ENCODE measurements around the gene KIAA0232.
"Not testable (repeated sequence)": the region's sequence is repeated elsewhere in the genome, so short reads cannot be mapped to it uniquely, and the experiment has no call there.

The KIAA0232 gene

DNA sequence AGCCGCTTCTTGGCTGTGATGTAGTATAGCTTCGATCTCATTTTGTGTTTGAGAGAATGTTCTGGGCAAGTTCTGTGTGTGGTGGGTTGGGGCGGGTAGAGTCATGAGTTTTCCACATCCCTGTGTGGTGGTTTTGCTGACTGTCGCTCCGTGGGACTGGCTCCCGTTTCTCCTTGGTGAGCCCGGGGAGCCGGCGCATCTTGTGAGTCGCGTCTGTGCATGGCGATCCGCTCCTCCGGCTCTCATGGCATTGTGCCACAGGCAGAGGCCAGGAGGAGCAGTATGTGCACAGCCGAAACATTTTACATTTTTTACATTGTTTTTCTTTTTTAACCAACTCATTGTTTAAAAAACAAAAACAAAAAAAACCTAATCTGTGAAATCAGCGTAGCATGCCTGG, 99.4 kb downstream of the KIAA0232 start:
- no peak for DNase-seq (ENCODE audit: low read depth in 2 of 2)

DNA sequence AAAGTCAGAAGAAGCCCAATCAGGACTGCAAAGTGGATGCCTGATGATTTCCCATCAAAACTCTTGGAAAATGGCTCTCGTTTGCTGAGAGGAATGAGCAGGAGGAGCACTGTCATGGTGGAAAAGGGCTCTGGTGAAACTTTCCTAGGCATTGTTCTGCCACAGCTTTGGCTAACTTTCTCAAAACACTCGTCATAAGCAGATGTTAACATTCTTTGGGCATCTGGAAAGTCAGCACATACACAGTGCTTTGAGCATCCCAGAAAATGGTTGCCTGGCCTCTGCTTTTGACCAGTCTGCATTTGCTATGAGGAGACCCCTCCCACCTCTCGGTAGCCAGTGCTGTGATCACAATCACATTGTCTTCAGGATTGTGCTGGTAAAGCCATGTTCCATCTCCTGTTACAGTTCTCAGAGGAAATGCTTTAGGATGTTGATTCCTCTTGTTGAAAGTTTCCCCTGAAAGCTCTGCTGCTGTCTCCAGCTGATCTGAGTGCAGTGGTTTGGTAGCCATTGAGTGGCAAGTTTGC, 101.9 kb downstream of the KIAA0232 start:
- no peak for DNase-seq (ENCODE audit: low read depth in 2 of 2)

DNA sequence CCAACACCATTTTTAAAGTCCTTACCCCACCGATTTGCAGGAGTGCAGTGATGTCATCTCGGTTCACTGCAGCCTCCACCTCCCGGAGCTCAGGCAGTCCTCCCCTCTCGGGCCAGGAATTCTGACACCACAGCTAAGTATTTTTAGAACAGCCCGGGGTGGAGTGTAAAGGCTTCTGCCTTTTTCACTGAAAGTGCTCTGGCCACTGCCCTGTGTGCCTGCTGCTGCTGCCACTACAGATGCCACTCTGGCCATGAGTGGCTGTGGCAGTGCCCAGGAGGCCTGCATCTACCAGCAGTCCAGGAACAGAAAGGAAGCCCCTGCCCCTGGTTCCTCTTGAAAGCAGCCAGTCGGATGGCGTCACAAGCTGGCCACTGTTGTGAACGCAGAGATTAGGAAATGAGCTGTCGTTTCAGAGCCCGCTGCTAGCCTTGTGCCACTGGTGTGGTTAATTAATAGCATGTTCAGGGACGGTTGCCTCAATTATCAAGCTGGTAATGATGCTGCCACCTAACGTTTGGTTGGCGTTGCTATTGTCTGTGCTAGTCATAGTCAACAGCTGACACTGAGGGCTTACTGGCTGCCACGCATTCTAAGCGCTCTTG, 103.5 kb downstream of the KIAA0232 start:
- no peak for DNase-seq (ENCODE audit: low read depth in 2 of 2)

DNA sequence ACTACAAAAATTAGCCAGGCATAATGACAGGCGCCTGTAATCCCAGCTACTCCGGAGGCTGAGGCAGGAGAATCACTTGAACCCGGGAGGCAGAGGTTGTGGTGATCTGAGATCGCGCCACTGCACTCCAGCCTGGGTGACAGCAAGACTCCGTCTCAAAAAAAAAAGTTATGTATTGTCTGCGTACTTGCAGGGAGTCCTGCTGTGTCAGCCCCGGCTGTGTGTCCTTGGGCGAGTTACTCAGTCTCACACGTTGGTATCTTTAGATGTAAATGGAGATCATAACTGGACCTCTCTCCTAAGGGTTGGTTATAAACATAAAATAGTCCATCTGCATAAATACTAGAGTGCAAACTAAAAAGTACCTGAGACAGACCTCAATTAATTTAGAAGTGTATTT, 104.4 kb downstream of the KIAA0232 start:
- no peak for DNase-seq (ENCODE audit: low read depth in 2 of 2)

DNA sequence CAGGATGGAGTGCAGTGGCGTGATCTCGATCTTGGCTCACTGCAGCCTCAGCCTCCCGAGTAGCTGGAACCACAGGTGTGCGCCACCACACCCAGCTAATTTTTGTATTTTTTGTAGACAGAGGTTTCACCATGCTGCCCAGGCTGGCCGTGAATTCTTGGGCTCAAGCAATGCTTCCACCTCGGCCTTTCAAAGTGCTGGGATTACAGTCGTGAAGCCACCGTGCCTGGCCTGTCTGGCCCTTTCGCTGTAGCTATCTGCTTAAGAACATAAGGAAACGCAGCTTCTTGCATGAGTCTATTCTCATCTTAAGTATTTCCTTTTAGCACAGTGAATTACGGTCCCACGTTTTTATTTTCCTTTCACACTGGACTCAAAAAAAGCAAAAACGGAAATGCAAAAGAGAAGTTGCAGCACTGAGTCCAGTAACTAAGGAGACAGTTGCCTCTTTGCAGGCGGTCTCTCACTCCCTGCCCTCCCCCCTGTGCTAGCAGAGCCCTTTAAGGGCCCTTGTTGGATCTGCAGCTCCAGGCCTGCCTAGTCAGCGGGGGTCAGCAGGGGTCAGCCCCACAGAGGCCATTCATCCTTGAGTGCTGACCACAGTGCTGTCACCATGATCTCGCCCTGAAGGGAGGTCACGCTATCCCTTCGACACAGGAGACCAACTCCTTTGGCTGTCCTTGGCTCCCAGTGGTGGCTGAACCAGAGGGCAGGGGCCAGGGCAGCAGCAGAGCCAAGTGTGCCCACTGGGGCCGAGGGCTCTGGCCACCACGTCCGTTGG, 105.3 kb downstream of the KIAA0232 start:
- no peak for DNase-seq (ENCODE audit: low read depth in 2 of 2)

DNA sequence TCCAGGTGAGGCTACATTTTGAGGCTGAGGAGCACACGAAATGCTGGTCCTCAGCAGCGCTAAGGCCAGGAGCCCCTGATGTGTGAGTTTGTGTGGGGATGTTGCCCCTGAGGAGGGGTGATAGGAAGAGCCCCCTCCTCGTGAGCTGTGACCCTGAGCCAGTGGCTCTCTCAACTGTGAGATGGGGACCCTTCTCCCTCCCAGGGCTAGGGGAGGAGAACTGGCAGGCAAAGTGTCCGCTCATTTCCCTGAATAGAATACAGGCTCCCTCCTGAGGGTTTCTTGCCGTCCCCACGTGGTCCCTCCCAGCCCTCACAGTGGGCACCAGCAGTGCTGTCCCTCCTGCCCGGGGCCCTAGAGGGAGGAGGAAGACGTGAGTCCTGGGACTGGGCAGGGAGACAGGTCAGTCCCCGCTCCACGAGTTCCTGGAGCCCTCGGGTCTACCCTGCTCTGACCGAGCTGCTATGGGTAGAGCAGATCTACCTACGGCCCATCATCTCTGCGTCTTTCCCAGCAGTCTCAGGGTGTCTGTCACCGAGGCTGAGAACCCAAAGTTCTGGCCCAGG, 106.1 kb downstream of the KIAA0232 start:
- DNase-seq (ENCODE audit: low read depth in 2 of 2) = no peak

DNA sequence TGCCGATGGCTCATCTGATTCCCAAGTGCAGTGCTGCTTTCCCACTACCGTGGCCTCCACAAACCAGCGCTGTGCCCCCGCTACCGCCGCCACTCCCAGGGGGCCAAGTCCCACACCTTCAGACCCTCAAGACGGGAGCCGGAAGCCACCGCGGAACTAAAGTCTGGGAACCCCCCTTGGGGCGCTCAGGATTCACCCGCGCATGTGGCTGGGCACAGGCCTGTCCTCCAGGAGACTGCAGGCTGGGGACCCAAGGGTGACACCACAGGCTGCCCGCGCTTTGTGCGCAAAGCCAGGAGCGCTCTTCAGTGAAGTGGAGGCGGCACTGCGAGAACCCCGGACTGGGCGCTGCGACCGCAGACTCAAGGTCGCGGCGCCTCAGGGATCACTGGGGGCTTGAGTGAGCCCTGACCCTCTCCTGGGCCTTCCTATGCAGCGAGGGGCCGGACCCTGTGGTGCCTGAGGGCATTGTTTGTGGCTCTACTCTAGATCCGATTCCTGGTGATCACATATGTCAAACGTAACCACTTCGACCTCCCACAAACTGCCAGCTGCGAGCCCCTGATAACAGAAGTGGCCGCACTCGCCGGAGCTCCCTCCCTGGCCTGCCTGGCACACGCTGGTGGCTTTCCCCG, 106.7 kb downstream of the KIAA0232 start:
- DNase-seq (ENCODE audit: low read depth in 2 of 2) = no peak

DNA sequence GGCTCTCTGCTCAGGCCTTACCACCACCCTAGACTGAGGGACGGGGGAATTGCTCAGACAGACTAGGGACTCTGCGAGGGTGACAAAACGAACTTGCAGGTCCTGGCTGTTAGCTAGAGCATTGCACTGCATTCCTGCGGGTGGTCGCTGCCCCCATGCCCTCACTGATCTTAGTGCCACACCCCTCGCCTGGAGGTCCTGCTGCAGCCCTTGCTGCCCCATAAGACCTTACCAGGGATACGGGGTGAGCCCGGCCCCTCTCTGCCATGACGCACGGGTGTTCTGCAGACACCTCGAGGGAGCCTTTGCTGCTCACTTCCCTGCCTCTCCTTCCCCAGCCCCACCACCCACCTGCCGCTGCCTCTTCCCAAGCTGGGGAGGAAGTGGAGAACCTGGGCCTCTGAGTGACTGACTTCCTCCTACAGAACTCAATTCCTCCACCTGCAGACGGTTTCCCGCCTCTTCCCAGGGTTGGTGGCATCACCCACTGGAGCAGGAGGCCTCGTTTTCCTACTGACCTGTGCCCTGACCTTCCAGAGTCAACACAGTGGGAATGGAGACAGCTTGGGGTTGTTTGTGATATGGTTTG, 107.3 kb downstream of the KIAA0232 start:
- DNase-seq (ENCODE audit: low read depth in 2 of 2) = no peak

DNA sequence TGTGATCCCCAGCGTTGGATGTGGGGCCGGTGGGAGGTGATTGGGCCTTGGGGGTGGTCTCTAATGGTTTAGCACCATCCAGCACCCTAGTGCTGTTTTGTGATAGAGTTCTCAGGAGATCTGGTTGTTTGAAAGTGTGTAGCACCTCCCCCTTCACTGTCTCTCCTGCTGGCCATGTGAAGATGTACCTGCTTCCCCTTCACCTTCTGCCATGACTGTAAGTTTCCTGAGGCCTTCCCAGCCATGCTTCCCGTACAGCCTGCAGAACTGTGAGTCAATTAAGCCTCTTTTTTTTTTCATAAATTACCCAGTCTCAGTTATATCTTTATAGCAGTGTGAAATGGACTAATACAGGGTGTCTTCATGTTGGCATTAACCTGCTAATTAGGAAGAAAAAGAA, 107.8 kb downstream of the KIAA0232 start:
- no peak for DNase-seq (ENCODE audit: low read depth in 2 of 2)

DNA sequence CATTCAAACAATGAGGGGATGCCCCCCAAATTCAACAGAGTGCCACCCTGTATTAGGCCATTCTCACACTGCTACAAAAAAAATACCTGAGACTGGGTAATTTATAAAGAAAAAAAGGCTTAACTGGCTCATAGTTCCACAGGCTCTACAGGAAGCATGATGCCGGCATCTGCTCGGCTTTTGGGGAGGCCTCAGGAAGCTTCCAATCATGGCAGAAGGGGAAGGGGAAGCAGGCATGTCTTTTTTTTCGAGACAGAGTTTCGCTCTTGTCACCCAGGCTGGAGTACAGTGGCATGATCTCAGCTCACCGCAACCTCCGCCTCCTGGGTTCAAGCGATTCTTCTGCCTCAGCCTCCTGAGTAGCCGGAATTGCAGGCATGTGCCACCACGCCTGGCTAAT, 108.4 kb downstream of the KIAA0232 start:
- DNase-seq (ENCODE audit: low read depth in 2 of 2) = not testable (repeated sequence)

DNA sequence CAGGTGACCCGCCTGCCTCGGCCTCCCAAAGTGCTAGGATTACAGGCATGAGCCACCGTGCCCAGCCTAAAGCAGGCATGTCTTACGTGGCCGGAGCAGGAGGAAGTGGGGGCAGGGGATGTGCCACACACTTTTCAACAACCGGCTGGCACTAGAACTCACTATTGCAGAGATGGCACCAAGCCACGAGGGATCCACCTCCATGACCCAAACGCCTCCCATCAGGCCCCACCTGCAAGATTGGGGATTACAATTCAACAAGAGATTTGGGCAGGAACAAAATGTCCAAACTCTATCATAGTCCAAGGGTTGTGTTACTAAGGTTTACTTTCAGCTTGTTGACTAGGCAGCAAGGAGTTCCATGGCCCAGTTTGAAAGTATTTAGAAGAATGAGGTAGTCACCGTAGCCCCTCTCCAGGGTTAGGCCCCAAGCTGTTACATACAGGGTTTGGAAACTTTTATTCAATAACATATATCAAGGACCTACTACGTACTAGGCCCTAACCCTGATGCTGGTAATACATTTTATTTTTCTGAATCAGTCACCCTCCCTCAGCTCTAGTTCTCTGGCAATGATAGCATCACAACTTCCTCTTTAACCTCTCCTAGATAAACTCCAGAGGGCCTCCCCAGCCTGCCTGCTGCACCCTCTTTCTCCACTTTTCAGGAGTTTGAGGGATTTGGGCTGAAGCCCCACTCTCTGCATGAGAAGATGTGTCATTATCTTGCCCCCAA, 109.1 kb downstream of the KIAA0232 start:
- DNase-seq (ENCODE audit: low read depth in 2 of 2) = no peak

DNA sequence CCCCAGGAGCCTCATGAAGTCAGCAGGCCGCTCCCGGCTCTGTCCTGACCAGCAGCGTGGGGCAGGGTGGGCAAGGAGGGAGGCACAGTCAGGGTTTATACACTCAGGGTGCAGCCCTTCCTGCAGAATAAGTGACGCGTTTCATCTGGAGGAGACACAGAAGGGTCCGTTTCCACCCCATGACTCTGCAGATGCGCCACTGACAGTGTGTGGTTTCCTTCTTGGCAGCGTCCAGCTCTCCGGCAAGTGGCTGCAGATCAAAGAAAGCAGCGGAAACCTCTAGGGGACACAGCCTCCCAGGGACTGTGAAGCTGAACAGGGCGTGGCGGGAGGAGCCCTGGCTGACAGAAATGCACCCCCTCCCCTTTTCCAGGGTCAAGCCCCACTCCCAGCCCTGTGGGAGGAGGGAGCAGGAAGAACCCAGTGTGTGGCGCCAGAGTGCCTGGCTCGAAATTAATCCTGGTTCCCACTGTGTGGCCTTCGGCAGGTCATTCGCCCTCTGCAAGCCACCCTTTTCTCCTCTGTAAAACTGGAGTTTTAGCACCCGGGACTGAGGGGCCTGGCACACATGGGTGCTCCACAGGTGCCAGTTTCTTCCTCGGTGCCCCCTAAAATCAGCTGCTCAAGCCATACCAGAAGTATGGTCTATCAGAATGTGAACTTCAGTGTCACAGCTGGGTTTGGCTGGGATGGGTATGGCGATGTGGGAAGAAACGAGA, 109.8 kb downstream of the KIAA0232 start:
- no peak for DNase-seq (ENCODE audit: low read depth in 2 of 2)

DNA sequence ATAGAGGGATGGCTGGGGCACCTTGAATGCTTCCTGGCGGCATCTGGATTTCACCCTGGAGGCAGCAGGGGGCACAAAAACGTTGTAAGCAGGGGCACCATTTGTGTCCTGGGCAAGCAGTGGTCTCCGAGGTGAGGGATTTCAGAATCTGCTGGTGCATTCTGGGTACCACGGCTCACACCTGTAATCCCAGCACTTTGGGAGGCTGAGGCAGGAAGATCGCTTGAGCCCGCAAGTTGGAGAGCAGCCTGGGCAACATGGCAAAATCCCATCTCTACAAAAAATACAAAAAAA, 110.3 kb downstream of the KIAA0232 start:
- DNase-seq (ENCODE audit: low read depth in 2 of 2) = no peak

DNA sequence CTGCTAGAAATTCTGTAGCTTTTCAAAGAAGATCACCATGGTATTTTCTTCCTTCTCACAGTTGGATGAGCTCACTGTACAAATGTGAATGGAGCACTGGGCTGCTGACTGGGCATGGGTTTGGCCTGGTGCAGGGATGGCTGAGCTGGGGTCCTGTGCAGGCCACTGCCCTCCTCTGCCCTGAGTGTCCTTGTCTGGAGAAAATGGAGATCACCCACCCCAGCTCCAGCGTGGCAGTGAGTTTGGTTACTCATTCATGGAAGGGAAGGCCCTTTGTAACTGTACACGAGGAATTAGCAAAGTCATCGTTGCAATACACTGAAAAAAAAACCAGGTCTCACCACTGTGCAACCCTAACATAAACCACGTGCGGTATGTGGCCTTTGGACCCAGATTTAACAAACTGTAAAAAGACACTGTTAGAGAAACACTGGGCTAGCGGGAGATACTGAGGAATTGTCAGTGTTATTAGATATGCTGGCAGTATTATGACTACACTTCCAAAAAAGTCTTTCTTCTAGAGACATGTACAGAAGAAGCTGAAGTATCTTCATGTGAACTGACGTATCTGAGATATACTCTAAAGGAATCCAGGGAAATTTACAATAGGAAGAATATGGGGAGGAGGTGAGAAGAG, 111.0 kb downstream of the KIAA0232 start:
- DNase-seq (ENCODE audit: low read depth in 2 of 2) = no peak

DNA sequence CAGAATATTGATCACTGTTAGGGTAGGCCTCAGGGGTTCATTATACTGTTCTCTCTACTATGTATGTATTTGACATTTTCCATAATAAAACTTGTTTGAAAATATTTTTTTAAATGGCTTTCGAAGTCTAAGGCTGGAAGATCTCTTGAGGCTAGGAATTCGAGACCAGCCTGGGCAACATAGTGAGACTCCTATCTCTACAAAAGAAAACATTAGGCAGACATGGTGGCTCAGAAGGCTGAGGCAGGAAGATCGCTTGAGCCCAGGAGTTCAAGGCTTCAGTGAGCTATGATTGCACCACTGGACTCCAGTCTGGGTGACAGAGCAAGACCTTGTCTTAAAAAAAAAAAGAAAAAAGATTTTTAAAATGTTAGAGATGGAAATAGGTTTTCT, 111.6 kb downstream of the KIAA0232 start:
- no peak for DNase-seq (ENCODE audit: low read depth in 2 of 2)

DNA sequence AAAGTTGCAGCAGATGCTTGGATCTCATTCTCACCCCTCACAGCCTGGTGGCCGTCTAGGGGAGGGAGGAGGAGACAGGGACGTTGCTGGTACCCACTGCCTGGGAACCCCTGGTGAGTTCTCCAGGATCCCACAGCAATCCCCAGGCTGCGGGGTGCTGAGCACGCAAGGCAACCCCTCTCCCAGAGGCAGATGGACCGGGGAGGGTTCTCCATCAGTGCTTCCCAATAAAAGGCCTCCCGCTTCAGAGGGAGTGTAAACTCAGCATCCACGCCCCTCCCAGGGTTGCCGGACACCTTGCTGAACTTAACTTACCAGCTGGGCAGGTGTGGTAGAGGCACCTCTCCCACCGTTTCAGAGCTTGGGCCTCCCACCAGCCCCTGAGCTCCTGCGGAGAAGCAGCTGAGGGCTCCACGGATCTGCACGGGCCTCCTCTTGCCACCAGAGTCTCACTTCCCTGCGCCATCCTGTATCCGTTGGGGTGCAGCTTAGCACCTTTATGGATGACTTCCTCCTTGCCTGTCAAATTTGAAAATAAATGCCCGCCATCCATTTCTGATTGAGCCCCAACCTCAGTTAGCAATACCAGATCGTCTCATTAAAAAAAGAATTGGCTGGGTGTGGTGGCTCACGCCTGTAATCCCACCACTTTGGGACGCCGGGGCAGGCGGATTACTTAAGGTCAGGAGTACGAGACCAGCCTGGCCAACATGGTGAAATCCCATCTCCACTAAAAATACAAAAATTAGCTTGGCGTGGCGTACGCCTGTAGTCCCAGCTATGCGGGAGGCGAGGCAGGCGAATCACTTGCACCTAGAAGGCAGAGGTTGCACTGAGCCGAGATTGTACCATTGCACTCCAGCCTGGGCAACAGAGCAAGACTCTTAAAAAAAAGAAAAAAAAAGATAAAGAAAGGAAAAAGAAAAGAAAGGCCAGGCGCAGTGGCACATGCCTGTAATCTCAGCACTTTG, 112.3 kb downstream of the KIAA0232 start:
- no peak for DNase-seq (ENCODE audit: low read depth in 2 of 2)

DNA sequence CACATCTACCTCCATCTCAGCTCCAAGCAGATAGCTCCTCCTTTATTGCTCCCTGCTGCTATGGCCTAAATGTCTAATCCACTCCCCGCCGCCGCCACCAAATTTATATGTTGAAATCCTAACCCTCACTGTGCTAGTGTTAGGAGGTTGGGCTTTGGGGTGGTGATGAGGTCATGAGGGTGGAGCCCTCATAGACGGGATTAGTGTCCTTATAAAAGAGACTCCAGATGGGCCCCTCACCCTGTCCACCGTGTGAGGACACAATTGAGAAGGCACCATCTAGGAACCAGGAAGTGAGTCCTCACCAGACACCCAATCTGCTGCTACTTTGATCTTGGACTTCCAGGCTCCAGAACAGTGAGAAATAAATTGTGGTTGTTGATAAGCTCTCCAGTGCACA, 113.5 kb downstream of the KIAA0232 start:
- no peak for DNase-seq (ENCODE audit: low read depth in 2 of 2)

DNA sequence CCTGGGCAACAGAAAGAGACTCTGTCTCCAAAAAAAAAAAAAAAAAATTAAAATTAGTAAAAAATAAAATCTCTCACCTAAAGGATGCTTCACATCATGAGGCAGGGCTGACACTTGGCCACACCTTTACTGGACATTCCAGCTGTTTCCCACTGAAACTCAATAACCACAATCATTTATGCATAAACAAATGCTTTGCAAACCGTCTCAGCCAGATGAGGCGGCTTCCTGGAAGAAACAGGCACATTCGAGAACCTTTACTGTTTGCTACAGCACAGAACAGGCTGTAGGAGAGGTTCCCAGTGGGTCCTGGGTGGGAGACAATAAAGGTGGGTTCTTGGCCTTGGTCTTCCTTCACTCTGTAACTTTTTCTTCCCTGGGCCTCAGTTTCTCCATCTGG, 116.2 kb downstream of the KIAA0232 start:
- DNase-seq (ENCODE audit: low read depth in 2 of 2) = no peak

DNA sequence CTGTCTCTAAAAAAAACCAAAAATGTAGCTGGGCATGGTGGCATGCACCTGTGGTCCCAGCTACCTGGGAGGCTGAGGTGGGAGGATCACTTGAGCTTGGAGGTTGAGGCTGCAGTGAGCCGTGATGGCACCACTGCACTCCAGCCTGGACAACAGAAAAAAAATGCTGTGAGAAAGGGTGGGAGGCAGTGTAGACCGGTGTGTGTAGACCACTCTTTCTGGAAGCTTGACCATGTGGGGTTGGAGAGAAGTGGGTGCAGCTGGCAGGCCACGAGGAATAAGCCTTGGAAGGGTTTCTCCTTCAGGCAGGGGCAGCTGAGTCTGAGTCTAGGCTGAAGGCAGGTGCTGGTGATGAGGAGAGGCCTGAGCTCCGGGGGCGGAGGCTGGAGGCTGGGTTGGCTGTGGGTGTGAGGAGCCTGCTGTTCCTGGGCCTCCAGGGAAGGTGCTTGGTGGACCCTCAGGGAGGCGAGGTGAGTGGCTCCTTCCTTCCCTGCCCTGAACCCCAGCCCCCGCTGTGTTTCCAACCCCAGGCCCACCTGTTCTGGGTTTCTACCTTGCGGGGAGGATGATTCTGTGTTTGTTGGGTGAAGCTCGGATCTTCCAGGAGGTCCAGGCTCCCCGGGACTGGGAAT, 117.8 kb downstream of the KIAA0232 start:
- no peak for DNase-seq (ENCODE audit: low read depth in 2 of 2)
